ENCODE data around the gene DCPS.
"Not testable (repeated sequence)": the region's sequence is repeated elsewhere in the genome, so short reads cannot be mapped to it uniquely, and the experiment has no call there.

Gene DCPS

DNA sequence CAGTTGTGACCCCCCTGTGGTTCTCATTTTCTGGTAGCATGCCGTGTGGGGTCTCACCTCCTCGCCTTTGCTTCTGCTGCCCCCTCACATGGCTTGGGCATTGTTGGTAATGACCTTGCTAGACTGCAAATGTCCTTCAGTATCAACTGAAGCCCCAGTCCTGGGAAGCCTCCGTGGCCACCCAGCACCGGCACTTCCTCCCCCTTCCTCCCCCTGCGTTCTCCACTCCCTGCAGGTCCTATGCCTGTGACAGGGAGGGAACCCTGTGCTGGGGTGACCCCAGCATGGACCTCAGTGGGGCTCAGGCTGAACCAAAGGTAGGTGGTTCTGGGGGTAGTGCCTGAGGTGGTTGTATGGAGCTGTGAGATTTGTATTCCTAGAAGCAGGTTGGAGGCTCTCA, 57.5 kb downstream of the DCPS start:
- DNase-seq (ENCODE audit: low read depth): no peak

DNA sequence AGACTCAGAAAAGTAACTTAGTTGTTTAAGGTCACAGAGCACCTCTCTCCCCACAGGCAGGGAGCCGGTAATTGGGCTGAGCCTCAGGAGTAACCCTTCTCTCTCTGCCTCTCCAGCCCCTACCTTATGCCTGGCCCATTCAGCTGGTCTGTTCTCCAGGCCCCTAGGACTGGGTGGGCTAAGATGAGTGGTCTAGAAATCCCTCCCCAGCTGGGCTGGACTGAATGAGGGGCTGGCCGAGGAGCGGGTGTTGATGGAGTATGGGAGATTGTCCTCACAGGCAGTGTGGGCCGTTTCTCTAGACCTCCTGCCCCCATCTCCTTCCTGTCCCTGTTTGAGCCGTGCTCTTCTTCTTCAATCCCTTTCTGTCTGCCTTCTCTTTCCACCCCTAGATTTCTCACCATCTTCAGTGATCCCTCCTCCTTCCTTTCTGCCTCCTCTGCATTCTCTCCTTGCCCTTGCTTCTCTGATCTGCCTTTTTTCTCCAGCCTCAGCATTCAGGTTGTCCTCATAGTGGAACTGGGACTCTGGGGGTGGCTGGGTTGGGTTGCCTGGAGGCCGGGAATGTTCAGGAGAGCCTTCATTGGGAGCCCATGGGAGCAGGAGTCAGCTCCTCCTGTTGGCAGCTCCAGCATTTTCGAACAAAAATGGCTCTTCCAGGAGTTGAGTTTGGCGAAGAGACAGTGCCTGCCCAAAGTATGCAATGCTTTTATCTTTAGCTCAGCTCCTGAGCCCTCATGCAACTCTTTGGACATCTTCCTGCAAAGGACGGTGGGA, 59.2 kb downstream of the DCPS start:
- DNase-seq (ENCODE audit: low read depth): no peak

- DNase-seq (ENCODE audit: low read depth): no peak
These were observed 59.9 kb downstream of the DCPS start for GRCh38 chr11:126363706-126364248.

- not testable (repeated sequence) for DNase-seq (ENCODE audit: low read depth)
These were observed 60.9 kb downstream of the DCPS start for GRCh38 chr11:126364735-126365134.

GRCh38 chr11:126365508-126365907, 61.6 kb downstream of the DCPS start:
- DNase-seq (ENCODE audit: low read depth): not testable (repeated sequence)

DNA sequence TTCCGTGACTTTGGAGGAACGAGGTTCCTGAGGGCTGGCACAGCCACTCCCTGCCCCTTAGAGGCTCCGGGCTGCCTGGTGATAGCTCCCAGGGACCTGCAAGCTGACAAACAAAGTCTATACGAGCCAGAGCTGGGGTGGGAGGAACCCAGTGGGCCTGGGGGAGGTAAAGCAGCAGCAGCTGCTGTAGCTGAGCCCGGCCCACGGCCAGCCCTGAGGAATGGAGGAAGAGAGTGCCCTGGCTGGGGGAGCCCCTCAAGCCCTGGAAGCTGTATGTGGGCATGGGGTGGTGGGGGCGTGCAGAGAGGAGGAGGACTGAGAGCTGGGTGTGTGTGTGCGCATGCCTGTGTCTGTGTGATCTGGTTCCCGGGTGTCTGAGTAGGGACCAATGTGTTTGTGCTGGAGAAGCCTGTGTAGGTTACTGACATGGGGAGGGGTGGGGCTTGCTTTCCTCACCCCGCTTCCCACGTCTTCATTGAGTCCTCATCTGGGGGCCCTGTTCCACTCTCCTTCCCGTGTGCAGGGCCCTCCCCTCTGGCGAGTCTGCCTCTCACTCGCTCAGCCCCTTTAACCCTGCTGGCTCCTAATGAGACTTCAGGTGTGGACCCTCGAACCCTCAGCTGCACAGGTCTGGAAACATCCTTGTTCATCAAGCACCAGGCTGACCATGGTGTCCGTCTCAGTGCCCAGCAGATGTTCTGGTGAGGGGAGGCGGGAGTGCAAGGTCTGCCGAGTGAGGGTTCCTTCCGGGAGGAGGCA, 62.4 kb downstream of the DCPS start:
- DNase-seq (ENCODE audit: low read depth): no peak

- DNase-seq (ENCODE audit: low read depth): not testable (repeated sequence)
These were observed 63.2 kb downstream of the DCPS start for GRCh38 chr11:126366823-126367654.

DNA sequence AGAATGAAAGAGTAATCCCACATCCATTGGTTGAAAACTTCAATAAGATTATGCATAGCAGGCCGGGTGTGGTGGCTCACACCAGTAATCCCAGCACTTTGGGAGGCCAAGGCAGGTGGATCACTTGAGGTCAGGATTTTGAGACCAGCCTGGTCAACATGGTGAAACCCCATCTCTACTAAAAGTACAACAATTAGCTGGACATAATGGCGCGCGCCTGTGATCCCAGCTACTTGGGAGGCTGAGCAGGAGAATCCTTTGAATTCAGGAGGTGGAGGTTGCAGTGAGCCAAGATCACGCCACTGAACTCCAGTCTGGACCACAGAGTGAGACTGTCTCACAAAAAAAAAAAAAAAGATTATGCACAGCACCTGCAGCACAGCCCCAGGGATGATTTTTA, 63.9 kb downstream of the DCPS start:
- DNase-seq (ENCODE audit: low read depth): not testable (repeated sequence)

- not testable (repeated sequence) for DNase-seq (ENCODE audit: low read depth)
These were observed 64.7 kb downstream of the DCPS start for GRCh38 chr11:126368336-126369119.

DNA sequence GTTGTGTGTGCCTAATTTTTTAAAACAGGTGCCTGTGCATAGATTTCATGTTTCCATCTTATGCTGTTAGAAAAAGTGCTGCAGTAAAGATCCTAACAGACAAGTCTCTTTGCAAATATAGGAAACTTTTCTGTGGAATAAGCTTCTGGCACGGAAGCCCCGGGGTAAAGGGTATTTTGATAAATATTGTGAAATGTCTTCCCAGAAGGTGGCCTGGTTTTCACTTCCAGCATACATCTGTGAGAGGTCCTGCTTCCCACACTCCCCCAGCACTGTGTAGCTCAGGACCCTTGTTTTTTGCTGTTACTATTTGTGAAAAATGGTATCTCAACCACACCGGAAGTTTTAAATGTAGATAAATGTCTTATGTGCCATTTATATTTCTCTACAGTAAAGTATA, 66.2 kb downstream of the DCPS start:
- no peak for DNase-seq (ENCODE audit: low read depth)

DNA sequence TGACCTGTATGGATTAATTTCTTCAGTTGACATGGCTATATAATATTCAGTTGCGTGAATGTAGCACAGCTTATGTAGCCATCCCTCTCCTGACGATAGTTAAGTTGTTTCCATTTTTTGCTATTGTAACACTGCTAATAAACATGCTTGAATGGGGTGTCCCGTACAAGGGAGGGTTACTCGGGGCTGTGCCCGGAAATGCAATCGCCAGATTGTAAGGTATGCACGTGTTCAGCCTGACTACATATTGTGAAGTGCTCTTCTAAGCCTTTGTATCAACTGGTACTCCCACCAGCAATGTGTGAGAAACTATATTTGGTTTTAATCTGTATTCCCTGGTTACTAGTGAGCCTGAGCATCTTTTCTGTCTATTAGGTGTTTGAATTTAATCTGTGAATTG, 67.7 kb downstream of the DCPS start:
- no peak for DNase-seq (ENCODE audit: low read depth)

GRCh38 chr11:126373389-126374066, 69.7 kb downstream of the DCPS start:
- not testable (repeated sequence) for DNase-seq (ENCODE audit: low read depth)

GRCh38 chr11:126374562-126375300, 70.9 kb downstream of the DCPS start:
- DNase-seq (ENCODE audit: low read depth): not testable (repeated sequence)

- DNase-seq (ENCODE audit: low read depth): no peak
These were observed 71.9 kb downstream of the DCPS start for GRCh38 chr11:126375726-126376125.

DNA sequence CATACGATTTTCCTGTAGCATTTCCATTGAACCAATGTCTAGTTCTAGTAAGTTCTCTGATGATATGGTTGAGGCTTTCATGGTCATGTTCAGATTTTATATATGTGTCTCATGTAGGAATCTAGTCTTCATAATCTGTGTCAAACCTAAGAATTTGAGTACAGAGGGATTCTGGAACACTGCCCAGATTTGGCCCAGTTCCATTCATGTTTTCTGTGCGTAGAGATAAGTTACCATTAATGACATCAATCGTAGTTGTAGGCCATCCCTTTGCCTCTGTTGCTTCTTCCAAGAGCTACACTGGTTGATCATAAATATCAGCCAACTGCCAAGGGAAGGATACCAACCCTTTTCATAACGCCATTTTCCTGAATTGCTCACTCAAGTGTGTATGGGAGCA, 74.9 kb downstream of the DCPS start:
- DNase-seq (ENCODE audit: low read depth): peak; percentile 79

DNA sequence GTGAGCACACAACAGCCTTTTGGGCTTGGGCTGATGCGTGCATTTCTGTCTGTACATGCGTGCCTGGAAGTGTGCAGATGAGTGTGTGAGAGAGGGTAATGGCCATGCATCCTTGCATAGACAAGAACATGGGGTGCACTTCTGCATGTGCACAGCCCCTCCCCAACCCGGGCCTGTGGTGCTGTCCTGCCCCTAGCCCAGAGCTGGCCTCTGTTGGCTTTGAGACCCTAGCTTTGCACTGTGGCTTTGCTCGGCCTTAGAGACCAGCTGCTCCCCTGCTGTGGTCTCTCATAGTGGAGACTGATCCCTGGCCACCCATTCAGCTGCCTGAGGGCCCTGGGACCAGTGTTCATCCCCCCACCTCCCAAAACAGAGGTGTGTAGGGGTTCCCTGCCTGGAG, 77.0 kb downstream of the DCPS start:
- DNase-seq (ENCODE audit: low read depth): no peak

DNA sequence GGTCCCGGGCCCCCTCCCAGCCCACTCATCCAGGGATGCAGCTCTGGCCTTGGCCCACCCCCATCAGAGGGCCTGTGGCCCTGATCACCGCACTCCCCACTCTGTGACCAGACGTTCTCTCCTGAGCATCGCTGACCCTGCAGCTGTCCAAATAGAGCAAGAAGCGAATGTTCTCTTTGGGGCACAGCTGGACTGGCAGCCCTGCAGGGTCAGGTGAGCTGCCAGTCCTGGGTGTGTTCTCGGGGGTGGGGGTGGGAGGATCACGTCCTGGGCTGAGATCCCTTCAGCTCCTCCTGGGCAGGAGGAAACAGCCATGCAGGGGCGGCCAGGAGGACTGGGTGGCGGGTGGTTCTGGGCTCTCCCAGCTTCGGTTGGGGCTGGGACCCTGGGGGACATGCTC, 78.1 kb downstream of the DCPS start:
- not testable (repeated sequence) for DNase-seq (ENCODE audit: low read depth)

GRCh38 chr11:126382641-126383040, 78.8 kb downstream of the DCPS start:
- not testable (repeated sequence) for DNase-seq (ENCODE audit: low read depth)

- DNase-seq (ENCODE audit: low read depth): no peak
These were observed 79.8 kb downstream of the DCPS start for GRCh38 chr11:126383339-126384335.

Measured in amniotic epithelial cell (primary cell).